ENCODE results near the gene ADARB2.

DNA sequence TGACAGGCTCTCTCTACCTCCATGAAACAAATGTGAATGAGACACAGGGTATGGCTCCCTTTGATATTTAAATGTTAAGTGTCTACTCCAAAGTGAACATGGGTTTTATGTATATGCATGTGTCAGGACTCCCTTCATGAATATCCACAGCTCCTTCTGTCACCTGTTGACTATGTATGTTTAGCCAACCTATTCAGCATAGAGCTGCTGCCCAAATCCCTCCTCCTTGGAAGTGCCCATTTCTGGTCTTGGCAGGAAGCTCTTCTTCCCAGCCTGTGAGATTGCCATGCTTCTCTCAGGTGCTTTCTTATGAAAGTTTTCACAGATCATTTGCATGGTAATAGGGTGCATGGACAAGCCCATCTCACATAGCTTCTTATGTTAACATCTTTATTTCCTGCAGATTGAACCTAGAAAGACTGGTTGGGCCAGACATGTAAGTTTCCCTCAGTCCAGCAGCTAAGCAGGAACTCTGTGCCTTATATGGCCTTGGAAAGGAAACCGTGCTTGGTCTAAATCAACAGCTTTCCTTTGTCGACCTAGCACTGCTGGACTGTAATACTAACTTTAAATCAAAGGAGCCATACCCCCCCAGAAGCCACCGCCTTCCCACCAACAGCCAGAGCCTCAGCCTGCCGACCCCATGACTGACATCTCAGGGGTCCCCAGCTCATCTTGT, 288.9 kb downstream of the ADARB2 start:
- TF ChIP-seq POLR2A (IDR thresholded peaks at IDR 0.05): no peak
- TF ChIP-seq, protein P1, sequence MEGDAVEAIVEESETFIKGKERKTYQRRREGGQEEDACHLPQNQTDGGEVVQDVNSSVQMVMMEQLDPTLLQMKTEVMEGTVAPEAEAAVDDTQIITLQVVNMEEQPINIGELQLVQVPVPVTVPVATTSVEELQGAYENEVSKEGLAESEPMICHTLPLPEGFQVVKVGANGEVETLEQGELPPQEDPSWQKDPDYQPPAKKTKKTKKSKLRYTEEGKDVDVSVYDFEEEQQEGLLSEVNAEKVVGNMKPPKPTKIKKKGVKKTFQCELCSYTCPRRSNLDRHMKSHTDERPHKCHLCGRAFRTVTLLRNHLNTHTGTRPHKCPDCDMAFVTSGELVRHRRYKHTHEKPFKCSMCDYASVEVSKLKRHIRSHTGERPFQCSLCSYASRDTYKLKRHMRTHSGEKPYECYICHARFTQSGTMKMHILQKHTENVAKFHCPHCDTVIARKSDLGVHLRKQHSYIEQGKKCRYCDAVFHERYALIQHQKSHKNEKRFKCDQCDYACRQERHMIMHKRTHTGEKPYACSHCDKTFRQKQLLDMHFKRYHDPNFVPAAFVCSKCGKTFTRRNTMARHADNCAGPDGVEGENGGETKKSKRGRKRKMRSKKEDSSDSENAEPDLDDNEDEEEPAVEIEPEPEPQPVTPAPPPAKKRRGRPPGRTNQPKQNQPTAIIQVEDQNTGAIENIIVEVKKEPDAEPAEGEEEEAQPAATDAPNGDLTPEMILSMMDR (IDR thresholded peaks at IDR 0.05): no peak

Measured in testis (tissue), 2 donors.